NT2/D1 (cell line): ENCODE results near the gene PPFIA1.
A peak's percentile ranks its signal among the peaks of the same experiment; 100 is the strongest.

Experiments used
- DNase-seq: peaks from one replicate; pipeline ENCODE4 v3.0.0-alpha.2; 2011; ENCODE audit warnings: low read depth, low spot score
- H3K27me3 ChIP-seq: 2 replicates; pipeline ENCODE4 v1.6.0; 2011; ENCODE audit warnings: mild to moderate bottlenecking; ENCODE audit not compliant: insufficient read length, insufficient read depth
- H3K36me3 ChIP-seq: 2 replicates; pipeline ENCODE4 v1.6.1; 2011; ENCODE audit warnings: mild to moderate bottlenecking, low read length, mixed read lengths; ENCODE audit not compliant: insufficient read depth, insufficient read length
- H3K4me1 ChIP-seq: 2 replicates; pipeline ENCODE4 v1.5.1; 2011; ENCODE audit not compliant: insufficient read depth, insufficient read length
- H3K4me3 ChIP-seq: 2 replicates; pipeline ENCODE4 v1.5.1; 2011; ENCODE audit warnings: low read depth; ENCODE audit not compliant: insufficient read length
- H3K9ac ChIP-seq: 2 replicates; pipeline ENCODE4 v1.6.0; 2011; ENCODE audit warnings: low read depth; ENCODE audit not compliant: insufficient read length
- H3K9me3 ChIP-seq: 2 replicates; pipeline ENCODE4 v1.5.1; 2011; ENCODE audit warnings: mild to moderate bottlenecking, low read length; ENCODE audit not compliant: insufficient read depth
- SUZ12 ChIP-seq: IDR thresholded peaks from 2 replicates; pipeline ENCODE4 v1.6.1; 2011; ENCODE audit not compliant: insufficient read length, insufficient read depth; ENCODE audit errors: extremely low read depth
- YY1 ChIP-seq: IDR thresholded peaks from 2 replicates; pipeline ENCODE4 v1.6.1; 2011; ENCODE audit not compliant: insufficient read length, insufficient read depth
- ZNF274 ChIP-seq: IDR thresholded peaks from 2 replicates; pipeline ENCODE4 v1.6.1; 2011; ENCODE audit warnings: mild to moderate bottlenecking, low read depth, low read length

PPFIA1 gene

DNA sequence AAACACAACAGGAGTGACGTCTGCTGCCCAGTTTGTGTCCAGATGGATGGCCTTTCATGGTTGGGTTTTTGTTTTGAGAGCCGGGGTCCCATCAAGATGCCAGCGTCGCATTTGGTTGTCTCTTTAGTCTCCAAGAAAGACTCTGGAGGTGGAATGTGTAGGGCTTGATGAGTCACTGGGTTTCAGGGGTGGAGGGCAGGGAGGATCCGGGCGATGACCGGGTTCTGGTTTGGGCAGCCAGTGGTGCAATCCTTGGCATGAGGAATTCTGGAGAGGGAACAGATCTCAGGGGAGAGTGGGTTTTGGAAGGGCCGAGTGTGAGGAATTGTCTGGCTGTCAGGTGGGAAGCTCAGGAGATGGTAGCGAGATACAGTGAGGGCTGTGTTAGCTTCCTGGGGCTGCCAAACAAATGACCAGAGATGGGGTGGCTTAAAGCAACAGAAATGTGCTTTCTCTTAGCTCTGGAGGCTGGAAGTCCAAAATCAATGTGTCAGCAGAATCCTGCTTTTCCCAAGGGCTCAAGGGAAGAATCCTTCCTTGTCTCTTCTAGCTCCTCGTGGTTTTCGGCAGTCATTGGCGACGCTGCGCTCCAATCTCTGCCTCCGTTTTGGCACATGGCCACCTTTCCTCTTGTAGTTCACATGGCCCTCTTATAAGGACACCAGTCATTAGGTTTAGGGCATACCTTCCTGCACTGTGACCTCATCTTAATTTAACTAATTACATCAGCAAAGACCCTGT lies 26.4 kb upstream of the PPFIA1 start:
- Histone ChIP-seq H3K9ac (no peak overlapping the region), H3K27me3 (no peaks in the 10 kb centered on the region), H3K9me3 (no peaks in the 10 kb centered on the region), H3K36me3 (no peaks in the 10 kb centered on the region), H3K4me1 (peaks cover 5% of the 10 kb centered on the region), H3K4me3 (no peak overlapping the region)
- DNase-seq, result no peak
- TF ChIP-seq ZNF274 (no peak), SUZ12 (no peak), YY1 (no peak)

DNA sequence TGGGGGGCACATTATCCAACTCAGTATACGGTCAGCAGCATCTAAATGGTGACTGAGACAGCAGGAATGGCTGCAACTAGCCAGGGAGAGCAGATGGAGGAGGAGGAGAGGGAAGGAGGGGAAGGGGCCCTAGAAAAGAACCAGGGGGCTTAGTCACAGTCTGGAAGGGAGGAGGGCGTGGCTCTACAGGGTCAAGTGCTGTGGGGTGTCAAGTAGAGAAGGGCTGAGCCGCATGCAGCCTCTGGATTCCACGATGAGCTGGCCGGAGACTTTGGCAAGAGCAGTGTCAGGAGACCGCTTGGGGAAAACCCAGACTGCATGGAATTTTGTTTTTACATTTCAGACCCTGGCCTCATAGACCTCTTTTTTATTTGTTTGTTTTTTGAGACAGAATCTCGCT lies 25.8 kb upstream of the PPFIA1 start:
- H3K9ac ChIP-seq, result no peak overlapping the region
- DNase-seq, result no peak
- H3K4me3 ChIP-seq, result no peak overlapping the region
- no peaks in the 10 kb centered on the region for H3K36me3 ChIP-seq
- no peaks in the 10 kb centered on the region for H3K27me3 ChIP-seq
- peaks cover 5% of the 10 kb centered on the region for H3K4me1 ChIP-seq
- no peak for TF ChIP-seq SUZ12
- no peak for TF ChIP-seq YY1
- TF ChIP-seq ZNF274, result no peak
- H3K9me3 ChIP-seq, result no peaks in the 10 kb centered on the region

DNA sequence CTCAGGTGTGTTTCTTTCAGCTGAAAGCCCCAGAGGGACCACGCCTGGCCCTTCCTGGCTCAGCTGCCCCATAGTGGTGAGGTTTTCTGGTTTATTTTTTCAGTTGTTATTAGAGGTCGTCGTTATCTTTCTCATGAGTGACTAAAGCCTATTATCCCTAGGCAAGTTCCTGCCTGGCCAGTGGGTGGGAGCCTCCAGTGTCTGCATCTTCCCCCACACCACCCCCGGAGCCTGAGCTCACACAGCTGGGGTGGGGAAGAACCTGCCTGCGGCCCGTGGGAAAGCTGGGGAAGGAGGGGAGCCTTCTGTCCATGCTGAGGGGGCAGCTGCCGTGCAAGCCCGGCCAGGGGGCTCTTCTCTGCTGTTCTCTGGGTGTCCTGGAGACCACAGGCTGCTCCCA lies 24.3 kb upstream of the PPFIA1 start:
- Histone ChIP-seq H3K9me3 (no peaks in the 10 kb centered on the region), H3K4me1 (peaks cover 5% of the 10 kb centered on the region), H3K9ac (no peak overlapping the region), H3K27me3 (no peaks in the 10 kb centered on the region), H3K36me3 (no peaks in the 10 kb centered on the region), H3K4me3 (no peak overlapping the region)
- DNase-seq, result no peak
- TF ChIP-seq ZNF274, result no peak
- TF ChIP-seq SUZ12, result no peak
- no peak for TF ChIP-seq YY1

DNA sequence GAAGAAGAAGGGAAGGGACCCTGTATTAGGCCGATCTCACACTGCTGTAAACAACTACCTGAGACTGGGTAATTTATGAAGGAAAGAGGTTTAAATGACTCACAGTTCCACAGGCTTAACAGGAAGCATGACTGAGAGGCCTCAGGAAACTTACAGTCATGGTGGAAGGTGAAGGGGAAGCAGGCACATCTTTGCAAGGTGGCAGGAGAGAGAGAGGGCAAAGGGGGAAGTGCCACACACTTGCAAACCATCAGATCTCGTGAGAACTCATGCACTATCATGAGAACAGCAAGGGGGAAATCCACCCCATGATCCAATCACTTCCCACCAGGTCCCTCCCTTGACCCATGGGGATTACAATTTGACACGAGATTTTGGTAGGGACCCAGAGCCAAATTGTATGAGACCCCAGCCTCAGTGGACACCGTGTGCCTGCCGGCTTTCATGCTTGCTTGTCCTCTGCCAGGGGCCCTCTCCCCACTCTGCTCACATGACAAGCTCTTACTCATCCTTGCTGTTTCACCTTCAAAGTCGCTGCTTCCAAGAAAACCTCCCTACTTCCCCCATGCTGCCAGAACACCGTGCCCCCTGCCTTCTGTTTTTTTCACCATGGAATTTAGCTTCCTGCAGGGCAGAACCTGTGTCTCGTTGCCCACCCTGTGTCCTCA lies 23.3 kb upstream of the PPFIA1 start:
- Histone ChIP-seq H3K9me3 (no peaks in the 10 kb centered on the region), H3K36me3 (no peaks in the 10 kb centered on the region), H3K4me3 (no peak overlapping the region), H3K9ac (peak overlapping the region; percentile 1), H3K4me1 (peaks cover 5% of the 10 kb centered on the region), H3K27me3 (no peaks in the 10 kb centered on the region)
- DNase-seq, result no peak
- TF ChIP-seq ZNF274, result no peak
- no peak for TF ChIP-seq SUZ12
- TF ChIP-seq YY1, result no peak

DNA sequence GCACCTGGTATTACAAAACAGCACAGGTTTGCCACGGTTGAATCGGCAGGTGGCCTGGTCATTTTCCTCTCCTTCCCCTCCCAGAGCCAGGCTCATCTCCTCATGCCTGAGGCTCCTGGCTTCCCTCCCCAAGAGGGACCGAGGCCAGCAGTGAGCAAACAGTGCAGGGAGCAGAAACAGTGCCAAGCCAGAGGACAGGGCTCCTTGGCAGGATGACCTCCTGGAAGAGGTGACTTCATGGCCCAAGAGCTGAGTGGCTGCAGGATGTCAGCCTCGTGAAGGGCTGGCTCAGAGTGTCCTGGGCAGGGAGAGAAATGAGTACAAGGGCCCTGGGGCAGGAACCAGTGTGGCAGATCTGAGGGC lies 22.8 kb upstream of the PPFIA1 start:
- TF ChIP-seq SUZ12, result no peak
- TF ChIP-seq ZNF274, result no peak
- no peak for TF ChIP-seq YY1
- H3K4me1 ChIP-seq, result peaks cover 5% of the 10 kb centered on the region
- no peak for DNase-seq
- H3K9me3 ChIP-seq, result no peaks in the 10 kb centered on the region
- peak overlapping the region; percentile 1 for H3K9ac ChIP-seq
- H3K27me3 ChIP-seq, result no peaks in the 10 kb centered on the region
- H3K4me3 ChIP-seq, result no peak overlapping the region
- H3K36me3 ChIP-seq, result no peaks in the 10 kb centered on the region

DNA sequence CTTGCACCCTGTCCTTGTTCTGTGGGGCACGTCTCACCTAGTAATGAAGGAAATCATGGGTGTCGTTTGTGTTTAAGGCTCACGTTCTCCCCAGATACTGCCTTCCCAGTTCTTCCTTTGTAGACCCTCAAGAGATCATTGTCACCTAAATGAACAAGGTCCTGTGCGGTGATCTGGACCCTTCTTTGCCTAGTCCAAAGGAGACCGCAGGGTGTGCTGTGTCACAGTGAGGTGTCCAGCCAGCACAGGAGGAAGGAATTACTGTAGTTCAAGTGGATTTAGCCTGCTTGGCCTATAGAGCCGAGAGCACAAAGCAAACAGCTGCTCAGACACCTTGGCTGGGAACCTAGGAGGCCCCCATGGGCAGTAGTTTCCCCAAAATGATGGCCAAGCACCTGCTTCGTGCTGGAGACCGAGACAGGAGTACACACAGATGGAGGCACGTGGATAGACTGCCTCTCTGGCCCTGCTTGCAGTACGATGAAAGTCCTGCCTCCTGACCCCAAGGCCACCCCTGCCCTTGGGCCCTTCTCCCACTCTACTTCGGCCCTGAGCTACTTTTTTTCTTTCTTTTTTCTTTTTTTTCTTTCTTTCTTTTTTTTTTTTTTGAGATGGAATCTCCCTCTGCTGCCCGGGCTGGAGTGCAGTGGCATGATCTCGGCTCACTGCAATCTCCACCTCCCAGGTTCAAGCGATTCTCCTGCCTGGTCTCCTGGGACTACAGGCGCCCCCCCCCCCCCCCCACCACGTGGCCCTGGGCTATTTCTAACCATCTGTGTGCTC lies 19.4 kb upstream of the PPFIA1 start:
- peaks cover 5% of the 10 kb centered on the region for H3K4me1 ChIP-seq
- no peak overlapping the region for H3K4me3 ChIP-seq
- no peaks in the 10 kb centered on the region for H3K9me3 ChIP-seq
- no peak for TF ChIP-seq SUZ12
- no peak for TF ChIP-seq YY1
- TF ChIP-seq ZNF274, result no peak
- H3K36me3 ChIP-seq, result no peaks in the 10 kb centered on the region
- H3K9ac ChIP-seq, result no peak overlapping the region
- DNase-seq, result no peak
- no peaks in the 10 kb centered on the region for H3K27me3 ChIP-seq

DNA sequence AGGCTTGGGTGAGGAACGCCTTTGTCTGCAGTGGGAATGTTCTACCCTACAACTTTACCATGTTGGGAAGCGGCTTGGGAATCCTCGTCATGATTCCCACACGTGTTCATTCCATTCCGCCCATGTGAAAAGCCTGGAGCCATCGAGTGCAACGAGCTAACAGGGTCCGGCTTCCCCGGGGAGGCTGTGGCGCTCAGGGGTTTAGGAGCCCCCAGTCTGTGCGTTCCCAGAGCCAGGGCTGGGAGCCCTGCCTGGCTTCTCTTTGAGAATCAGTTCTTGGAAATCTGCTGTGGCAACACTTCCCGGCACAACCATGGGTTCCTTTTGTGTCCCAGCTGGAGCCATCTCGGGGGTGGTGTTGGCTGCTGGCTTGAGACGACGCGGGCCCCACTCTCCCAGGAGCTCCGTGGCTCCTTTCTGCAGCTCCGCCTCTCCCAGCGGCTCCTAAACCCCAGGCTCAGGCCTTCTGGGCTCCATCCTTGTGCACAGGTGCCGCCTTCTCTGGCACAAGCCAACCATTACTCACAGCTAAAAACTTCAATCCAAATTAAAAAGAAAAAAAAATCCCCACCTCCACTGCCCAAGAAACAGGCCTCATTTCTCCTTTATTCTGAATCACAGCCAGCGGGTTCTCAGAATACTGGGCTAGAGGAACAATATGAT lies 18.7 kb upstream of the PPFIA1 start:
- no peak for TF ChIP-seq SUZ12
- TF ChIP-seq YY1, result no peak
- TF ChIP-seq ZNF274, result no peak
- no peak overlapping the region for H3K9ac ChIP-seq
- no peaks in the 10 kb centered on the region for H3K27me3 ChIP-seq
- no peak overlapping the region for H3K4me3 ChIP-seq
- DNase-seq, result no peak
- H3K36me3 ChIP-seq, result no peaks in the 10 kb centered on the region
- no peaks in the 10 kb centered on the region for H3K9me3 ChIP-seq
- peaks cover 5% of the 10 kb centered on the region for H3K4me1 ChIP-seq
